ENCODE results near the gene MDFI.

MDFI gene

GRCh38 chr6:41648921-41649320 lies 10.7 kb downstream of the MDFI start:
- ChIA-PET POLR2A (no interaction called here), CTCF (interaction anchor here (1.4 to 2.3 kb wide), 2 partner anchors 8 to 32 kb away, joined by 3 to 7 read pairs; no protein-coding TSS in a partner anchor)
- WGBS (ENCODE audit: insufficient coverage), result 100% methylated on average over 2 of the region's 5 CpGs
- Histone ChIP-seq H3K9me3 (ENCODE audit: control extremely low read depth in 1 of 5, control insufficient read depth in 4 of 5, insufficient read depth in 2 of 5, low read depth in 1 of 5, low read length in 4 of 5) (no peaks in the 10 kb centered on the region), H3K36me3 (ENCODE audit: control insufficient read depth in 4 of 4, insufficient read depth in 4 of 4, low read length in 3 of 4) (peaks cover 0 to 11% (median 0%) of the 10 kb centered on the region in 4 experiments), H3K27me3 (replicated peaks in 2 of 5; ENCODE audit: control insufficient read depth in 4 of 5, insufficient read depth in 5 of 5, low read length in 4 of 5) (no peaks in the 10 kb centered on the region), H3K4me3 (ENCODE audit: control insufficient read depth in 1 of 7, extremely low read depth in 1 of 7, insufficient read depth in 4 of 7, low read depth in 2 of 7, low read length in 6 of 7) (no peak overlapping the region), H3K27ac (ENCODE audit: insufficient read depth in 1 of 2, low read depth in 1 of 2, low read length in 2 of 2, poor library complexity in 1 of 2, severe bottlenecking in 2 of 2) (no peak overlapping the region), H3K4me1 (ENCODE audit: control extremely low read depth in 1 of 4, control insufficient read depth in 4 of 4, insufficient read depth in 4 of 4, low read length in 3 of 4) (peaks cover 0 to 9% (median 0%) of the 10 kb centered on the region in 4 experiments)
- DNase-seq, result no peak

DNA sequence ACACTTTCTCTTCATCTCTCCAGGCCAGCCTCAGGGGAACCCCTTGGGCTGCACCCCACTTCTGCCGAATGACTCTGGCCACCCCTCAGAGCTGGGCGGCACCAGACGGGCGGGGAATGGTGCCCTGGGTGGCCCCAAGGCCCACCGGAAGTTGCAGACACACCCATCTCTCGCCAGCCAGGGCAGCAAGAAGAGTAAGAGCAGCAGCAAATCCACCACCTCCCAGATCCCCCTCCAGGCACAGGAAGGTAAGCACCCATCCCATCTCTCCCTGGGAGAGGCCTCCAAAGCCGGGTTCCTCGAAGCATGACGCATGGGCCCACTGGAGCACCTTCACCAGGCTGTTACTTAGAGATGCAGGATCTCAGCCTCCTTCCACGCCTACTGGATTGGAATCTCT lies 11.3 kb downstream of the MDFI start:
- no peaks in the 10 kb centered on the region for H3K27me3 ChIP-seq (replicated peaks in 2 of 5; ENCODE audit: control insufficient read depth in 4 of 5, insufficient read depth in 5 of 5, low read length in 4 of 5)
- CTCF ChIA-PET, result interaction anchor here (2.3 kb wide), 1 partner anchor 31 kb away, joined by 7 read pairs; no protein-coding TSS in a partner anchor
- no peak overlapping the region for H3K27ac ChIP-seq (ENCODE audit: insufficient read depth in 1 of 2, low read depth in 1 of 2, low read length in 2 of 2, poor library complexity in 1 of 2, severe bottlenecking in 2 of 2)
- H3K4me1 ChIP-seq (ENCODE audit: control extremely low read depth in 1 of 4, control insufficient read depth in 4 of 4, insufficient read depth in 4 of 4, low read length in 3 of 4), result peaks cover 0 to 8% (median 0%) of the 10 kb centered on the region in 4 experiments
- H3K36me3 ChIP-seq (ENCODE audit: control insufficient read depth in 4 of 4, insufficient read depth in 4 of 4, low read length in 3 of 4), result peaks cover 0 to 11% (median 0%) of the 10 kb centered on the region in 4 experiments
- no peak for DNase-seq
- H3K9me3 ChIP-seq (ENCODE audit: control extremely low read depth in 1 of 5, control insufficient read depth in 4 of 5, insufficient read depth in 2 of 5, low read depth in 1 of 5, low read length in 4 of 5), result no peaks in the 10 kb centered on the region
- POLR2A ChIA-PET, result no interaction called here
- H3K4me3 ChIP-seq (ENCODE audit: control insufficient read depth in 1 of 7, extremely low read depth in 1 of 7, insufficient read depth in 4 of 7, low read depth in 2 of 7, low read length in 6 of 7), result no peak overlapping the region
- WGBS (ENCODE audit: insufficient coverage), result 94% methylated on average over 10 of the region's 10 CpGs

DNA sequence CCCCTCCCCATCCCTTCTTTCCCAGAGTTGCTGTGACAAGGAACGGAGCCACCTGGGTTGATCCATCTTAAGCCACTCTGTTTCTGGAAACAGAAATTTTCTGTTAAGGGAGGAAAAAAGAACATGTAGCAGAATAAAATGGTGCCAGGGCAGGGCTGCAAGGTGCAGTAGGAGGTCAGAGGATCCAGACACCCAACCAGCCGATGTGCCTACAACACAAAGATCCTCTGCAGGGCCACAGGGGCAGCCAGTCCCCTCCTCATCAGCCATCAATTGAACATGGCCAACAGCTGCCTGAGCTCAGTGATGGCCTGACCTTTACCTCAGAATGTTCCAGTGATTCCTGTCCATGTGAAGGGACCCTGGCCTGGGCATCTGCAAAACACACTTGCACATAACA lies 11.9 kb downstream of the MDFI start:
- 100% methylated on average over 1 of the region's 2 CpGs for whole genome bisulfite sequencing (ENCODE audit: insufficient coverage)
- CTCF ChIA-PET, result no interaction called here

DNA sequence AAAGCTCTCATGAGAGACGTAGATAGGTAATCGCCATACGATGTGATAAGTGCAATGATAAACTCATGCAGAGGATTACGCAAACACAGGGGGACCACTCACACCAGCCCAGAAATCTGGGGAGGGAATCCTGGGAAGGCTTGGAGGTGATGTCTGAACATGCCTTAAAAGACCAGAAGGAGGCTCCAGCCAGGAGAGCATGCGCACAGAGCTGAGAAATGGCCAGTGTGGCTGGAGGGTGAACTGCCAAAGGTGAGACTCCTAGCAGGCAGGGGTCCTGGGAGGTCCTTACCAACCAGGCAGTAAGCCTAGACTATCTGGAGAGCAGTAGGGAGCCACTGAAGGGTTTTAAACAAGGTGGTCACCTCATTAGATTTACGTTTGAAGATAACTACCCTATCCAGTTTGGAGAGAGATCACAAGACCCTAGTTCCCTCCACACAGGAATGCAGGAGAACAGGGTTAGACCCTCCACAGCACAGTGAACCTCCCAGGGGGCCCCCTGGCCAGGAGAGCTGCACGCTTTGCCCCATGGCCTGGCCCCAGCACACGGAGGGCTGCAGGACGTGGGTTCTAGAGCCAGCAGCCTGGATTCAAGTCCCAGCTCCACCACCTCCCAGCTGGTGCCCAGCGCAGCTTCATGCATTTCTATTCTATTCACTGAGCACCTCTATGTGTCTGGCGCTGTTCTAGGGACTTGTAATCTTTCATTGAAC lies 13.1 kb downstream of the MDFI start:
- peaks cover 0 to 13% (median 9%) of the 10 kb centered on the region in 4 experiments for H3K4me1 ChIP-seq (ENCODE audit: control extremely low read depth in 1 of 4, control insufficient read depth in 4 of 4, insufficient read depth in 4 of 4, low read length in 3 of 4)
- CTCF ChIA-PET, result interaction anchor here (0.7 to 1.3 kb wide), 4 partner anchors 14 to 30 kb away, joined by 3 to 4 read pairs (median 3); no protein-coding TSS in a partner anchor
- 95% methylated on average over 9 of the region's 11 CpGs for WGBS (ENCODE audit: insufficient coverage)
- H3K27me3 ChIP-seq (replicated peaks in 2 of 5; ENCODE audit: control insufficient read depth in 4 of 5, insufficient read depth in 5 of 5, low read length in 4 of 5), result no peaks in the 10 kb centered on the region
- no peak for DNase-seq
- H3K36me3 ChIP-seq (ENCODE audit: control insufficient read depth in 4 of 4, insufficient read depth in 4 of 4, low read length in 3 of 4), result peaks cover 0 to 11% (median 0%) of the 10 kb centered on the region in 4 experiments
- H3K4me3 ChIP-seq (ENCODE audit: control insufficient read depth in 1 of 7, extremely low read depth in 1 of 7, insufficient read depth in 4 of 7, low read depth in 2 of 7, low read length in 6 of 7), result no peak overlapping the region
- no peaks in the 10 kb centered on the region for H3K9me3 ChIP-seq (ENCODE audit: control extremely low read depth in 1 of 5, control insufficient read depth in 4 of 5, insufficient read depth in 2 of 5, low read depth in 1 of 5, low read length in 4 of 5)
- POLR2A ChIA-PET, result no interaction called here
- no peak overlapping the region for H3K27ac ChIP-seq (ENCODE audit: insufficient read depth in 1 of 2, low read depth in 1 of 2, low read length in 2 of 2, poor library complexity in 1 of 2, severe bottlenecking in 2 of 2)

More for the DNA sequence above, 11.9 kb downstream of the MDFI start:
- H3K27me3 ChIP-seq (replicated peaks in 2 of 5; ENCODE audit: control insufficient read depth in 4 of 5, insufficient read depth in 5 of 5, low read length in 4 of 5), result no peaks in the 10 kb centered on the region
- H3K36me3 ChIP-seq (ENCODE audit: control insufficient read depth in 4 of 4, insufficient read depth in 4 of 4, low read length in 3 of 4), result peaks cover 0 to 11% (median 0%) of the 10 kb centered on the region in 4 experiments
- POLR2A ChIA-PET, result no interaction called here
- no peak overlapping the region for H3K4me3 ChIP-seq (ENCODE audit: control insufficient read depth in 1 of 7, extremely low read depth in 1 of 7, insufficient read depth in 4 of 7, low read depth in 2 of 7, low read length in 6 of 7)
- no peak for DNase-seq
- H3K4me1 ChIP-seq (ENCODE audit: control extremely low read depth in 1 of 4, control insufficient read depth in 4 of 4, insufficient read depth in 4 of 4, low read length in 3 of 4), result peaks cover 0 to 6% (median 0%) of the 10 kb centered on the region in 4 experiments
- no peaks in the 10 kb centered on the region for H3K9me3 ChIP-seq (ENCODE audit: control extremely low read depth in 1 of 5, control insufficient read depth in 4 of 5, insufficient read depth in 2 of 5, low read depth in 1 of 5, low read length in 4 of 5)
- no peak overlapping the region for H3K27ac ChIP-seq (ENCODE audit: insufficient read depth in 1 of 2, low read depth in 1 of 2, low read length in 2 of 2, poor library complexity in 1 of 2, severe bottlenecking in 2 of 2)

DNA sequence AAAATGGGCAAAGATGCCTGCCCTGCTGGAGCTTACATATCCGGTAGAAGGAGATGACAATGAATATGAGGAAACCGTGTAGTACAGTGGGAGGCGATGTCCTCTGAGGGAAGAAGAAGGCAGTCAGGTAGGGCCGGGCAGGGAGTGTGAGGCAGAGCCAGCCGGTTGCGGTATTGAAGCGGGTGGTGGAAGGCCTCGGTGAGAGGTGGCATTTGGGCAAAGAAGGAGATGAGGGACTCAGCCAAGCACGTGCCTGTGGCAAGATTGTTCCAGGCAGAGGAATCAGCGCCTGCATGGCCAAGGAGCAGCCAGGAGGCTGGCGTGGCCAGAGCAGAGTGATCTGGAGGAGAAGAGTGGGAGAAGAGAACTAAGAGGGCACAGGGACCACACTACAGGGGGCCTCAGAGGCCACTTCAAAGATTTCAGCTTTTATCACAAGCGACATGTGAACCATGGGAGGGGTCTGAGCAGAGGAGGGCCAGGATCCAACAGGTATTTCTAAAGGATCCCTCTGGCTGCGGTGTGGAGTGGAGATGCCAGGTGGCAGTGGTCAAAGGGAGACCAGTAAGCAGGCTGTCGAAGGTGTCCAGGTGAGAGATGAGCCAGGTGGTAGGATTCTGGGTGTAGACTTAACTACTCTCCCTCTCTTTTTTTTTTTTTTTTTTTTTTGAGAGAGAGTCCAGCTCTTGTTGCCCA lies 13.8 kb downstream of the MDFI start:
- Histone ChIP-seq H3K36me3 (ENCODE audit: control insufficient read depth in 4 of 4, insufficient read depth in 4 of 4, low read length in 3 of 4) (peaks cover 0 to 8% (median 0%) of the 10 kb centered on the region in 4 experiments), H3K9me3 (ENCODE audit: control extremely low read depth in 1 of 5, control insufficient read depth in 4 of 5, insufficient read depth in 2 of 5, low read depth in 1 of 5, low read length in 4 of 5) (no peaks in the 10 kb centered on the region), H3K4me3 (ENCODE audit: control insufficient read depth in 1 of 7, extremely low read depth in 1 of 7, insufficient read depth in 4 of 7, low read depth in 2 of 7, low read length in 6 of 7) (no peak overlapping the region), H3K4me1 (ENCODE audit: control extremely low read depth in 1 of 4, control insufficient read depth in 4 of 4, insufficient read depth in 4 of 4, low read length in 3 of 4) (peaks cover 0 to 20% (median 16%) of the 10 kb centered on the region in 4 experiments), H3K27ac (ENCODE audit: insufficient read depth in 1 of 2, low read depth in 1 of 2, low read length in 2 of 2, poor library complexity in 1 of 2, severe bottlenecking in 2 of 2) (no peak overlapping the region), H3K27me3 (replicated peaks in 2 of 5; ENCODE audit: control insufficient read depth in 4 of 5, insufficient read depth in 5 of 5, low read length in 4 of 5) (no peaks in the 10 kb centered on the region)
- POLR2A ChIA-PET, result no interaction called here
- DNase-seq, result no peak
- CTCF ChIA-PET, result interaction anchor here (1.1 to 1.3 kb wide), 3 partner anchors 13 to 30 kb away, joined by 3 to 4 read pairs (median 3); no protein-coding TSS in a partner anchor
- 95% methylated on average over 13 of the region's 14 CpGs for WGBS (ENCODE audit: insufficient coverage)

DNA sequence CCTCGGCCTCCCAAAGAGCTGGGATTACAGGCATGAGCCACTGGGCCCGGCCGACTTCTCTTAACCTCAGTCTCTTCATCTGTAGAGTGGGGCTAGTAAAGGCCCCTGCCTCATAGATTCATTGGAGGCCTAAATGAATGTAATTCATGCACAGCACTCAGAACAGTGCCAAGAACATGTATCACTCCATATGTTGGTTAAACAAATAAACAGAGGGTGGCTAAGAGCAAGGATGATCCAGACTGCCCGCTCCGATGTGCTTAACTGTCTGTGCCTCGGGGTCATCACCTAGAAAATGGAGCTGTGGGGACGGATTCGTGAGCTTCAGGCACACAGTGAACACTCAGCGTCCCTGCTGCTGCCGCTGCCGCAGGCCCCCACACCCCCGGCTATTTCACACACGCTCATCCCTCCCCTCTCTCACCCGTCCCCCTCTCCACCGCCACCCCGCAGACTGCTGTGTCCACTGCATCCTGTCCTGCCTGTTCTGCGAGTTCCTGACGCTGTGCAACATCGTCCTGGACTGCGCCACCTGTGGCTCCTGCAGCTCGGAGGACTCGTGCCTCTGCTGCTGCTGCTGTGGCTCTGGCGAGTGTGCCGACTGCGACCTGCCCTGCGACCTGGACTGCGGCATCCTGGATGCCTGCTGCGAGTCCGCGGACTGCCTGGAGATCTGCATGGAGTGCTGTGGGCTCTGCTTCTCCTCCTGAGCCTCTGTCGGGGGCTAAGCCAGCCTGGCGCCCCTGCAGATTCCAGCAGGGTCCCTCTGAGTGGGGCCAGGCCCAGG lies 14.8 kb downstream of the MDFI start:
- ChIA-PET POLR2A (no interaction called here), CTCF (interaction anchor here (1.1 kb wide), 2 partner anchors 12 to 29 kb away, joined by 3 to 4 read pairs; no protein-coding TSS in a partner anchor)
- Histone ChIP-seq H3K4me1 (ENCODE audit: control extremely low read depth in 1 of 4, control insufficient read depth in 4 of 4, insufficient read depth in 4 of 4, low read length in 3 of 4) (peaks cover 0 to 21% (median 19%) of the 10 kb centered on the region in 4 experiments), H3K27ac (ENCODE audit: insufficient read depth in 1 of 2, low read depth in 1 of 2, low read length in 2 of 2, poor library complexity in 1 of 2, severe bottlenecking in 2 of 2) (no peak overlapping the region), H3K27me3 (replicated peaks in 2 of 5; ENCODE audit: control insufficient read depth in 4 of 5, insufficient read depth in 5 of 5, low read length in 4 of 5) (no peaks in the 10 kb centered on the region), H3K36me3 (ENCODE audit: control insufficient read depth in 4 of 4, insufficient read depth in 4 of 4, low read length in 3 of 4) (peaks cover 0 to 8% (median 0%) of the 10 kb centered on the region in 4 experiments), H3K9me3 (ENCODE audit: control extremely low read depth in 1 of 5, control insufficient read depth in 4 of 5, insufficient read depth in 2 of 5, low read depth in 1 of 5, low read length in 4 of 5) (no peaks in the 10 kb centered on the region), H3K4me3 (ENCODE audit: control insufficient read depth in 1 of 7, extremely low read depth in 1 of 7, insufficient read depth in 4 of 7, low read depth in 2 of 7, low read length in 6 of 7) (no peak overlapping the region)
- 96% methylated on average over 31 of the region's 32 CpGs for WGBS (ENCODE audit: insufficient coverage)
- DNase-seq, result no peak

Data from common myeloid progenitor, CD34-positive (primary cell).